ENCODE measurements around the gene C6orf58.

C6orf58 gene

DNA sequence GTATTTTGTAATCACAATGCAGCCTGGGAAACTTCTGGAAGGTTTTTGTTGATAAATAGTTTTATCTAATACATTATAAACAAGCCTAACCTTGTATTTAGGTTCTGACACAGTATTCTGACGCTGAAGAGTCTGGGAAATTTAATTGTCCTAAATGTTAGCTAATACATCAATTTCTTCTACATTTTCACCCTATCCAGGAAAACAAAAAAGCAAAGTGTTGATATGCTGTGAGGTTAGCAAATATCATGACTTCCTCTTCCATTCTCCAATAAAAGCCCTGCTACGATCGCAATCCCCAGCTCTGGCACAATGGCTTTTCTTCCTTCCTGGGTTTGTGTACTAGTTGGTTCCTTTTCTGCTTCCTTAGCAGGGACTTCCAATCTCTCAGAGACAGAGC lies at the start of gene C6orf58:
TSS of gene C6orf58 (plus strand) at position 301 of the 400 bp plus-strand sequence. CDS start at position 313, 12 bp downstream.
- DNase-seq (ENCODE audit: low read depth in 2 of 3, low spot score in 2 of 3), result no peak

DNA sequence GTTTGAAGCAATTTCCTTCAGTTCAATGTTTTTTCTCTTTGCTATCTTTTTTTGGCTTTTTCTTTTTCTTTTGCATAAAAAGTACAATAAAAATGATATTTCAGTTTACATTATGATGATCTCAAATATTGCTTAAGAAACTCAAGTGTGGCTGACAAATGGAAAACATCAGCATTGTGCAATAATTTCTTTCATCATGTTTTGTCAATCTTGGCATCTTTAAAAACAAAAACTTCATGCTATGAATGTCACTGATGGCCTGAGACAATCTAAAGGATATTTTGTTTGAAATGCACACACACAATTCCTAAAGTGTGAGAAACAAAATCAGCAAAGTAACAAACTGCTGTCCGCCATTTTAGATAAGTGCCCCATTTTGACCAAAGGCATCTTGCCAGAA lies 44.0 kb upstream of the C6orf58 start:
- DNase-seq (ENCODE audit: low read depth in 2 of 3, low spot score in 2 of 3), result no peak

DNA sequence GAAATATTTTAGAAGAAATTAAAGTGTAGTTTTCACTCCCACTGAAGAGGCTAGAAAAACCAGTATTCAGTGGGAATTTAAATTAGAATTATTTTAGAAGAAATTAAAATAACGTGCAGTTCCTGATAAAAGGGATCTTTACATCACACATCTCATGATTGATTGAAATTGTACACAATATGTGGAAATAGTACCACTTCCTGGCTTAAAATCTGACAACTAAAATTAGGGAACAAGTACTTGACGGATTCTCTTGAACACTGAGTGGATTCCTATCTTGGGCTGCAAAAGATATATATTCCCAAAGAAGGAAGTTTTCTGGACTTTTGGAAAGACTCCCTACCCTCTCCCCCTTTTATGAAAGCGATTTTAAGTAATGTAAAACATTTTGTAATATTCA lies 43.2 kb upstream of the C6orf58 start:
- no peak for DNase-seq (ENCODE audit: low read depth in 2 of 3, low spot score in 2 of 3)

DNA sequence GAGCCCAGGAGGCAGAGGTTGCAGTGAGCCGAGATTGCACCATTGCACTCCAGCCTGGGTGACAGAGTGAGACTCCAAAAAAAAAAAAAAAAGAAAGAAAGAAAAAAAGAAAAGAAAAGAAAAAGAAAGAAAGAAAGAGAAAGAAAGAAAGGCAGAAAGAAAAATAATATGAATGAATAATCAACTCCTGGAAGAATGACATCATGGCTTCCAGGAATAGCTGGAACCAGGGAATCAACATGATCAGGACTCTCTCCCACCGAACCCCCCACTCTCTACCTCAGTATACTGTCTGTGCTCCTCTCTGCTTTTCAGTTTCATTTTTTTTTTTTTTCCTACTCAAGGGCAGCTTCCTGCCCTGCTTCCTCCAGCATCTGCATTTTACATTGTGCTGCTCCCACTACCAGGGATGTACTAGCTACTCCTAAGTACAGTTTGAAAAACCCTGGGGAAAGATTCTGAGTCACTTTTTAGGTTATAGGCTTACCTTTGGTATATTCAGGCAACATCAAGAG lies 38.2 kb upstream of the C6orf58 start:
- no peak for DNase-seq (ENCODE audit: low read depth in 2 of 3, low spot score in 2 of 3)

DNA sequence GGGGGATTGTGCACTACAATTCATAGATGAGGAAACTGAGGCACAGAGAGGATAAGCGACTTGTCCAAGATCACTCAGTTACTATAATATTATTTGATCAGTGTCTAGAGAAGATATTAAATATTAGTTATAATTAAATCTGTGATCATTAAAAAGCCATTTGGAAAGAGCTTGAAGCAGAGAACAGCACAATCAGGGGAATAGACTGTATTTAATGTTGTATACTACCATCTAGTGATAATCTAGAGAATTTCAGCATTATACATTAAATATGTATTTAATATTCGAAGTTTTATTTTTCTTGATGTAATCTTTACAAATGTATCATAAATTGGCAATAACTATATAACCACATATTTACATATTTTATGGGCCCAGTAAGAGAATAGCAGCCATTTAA lies 37.7 kb upstream of the C6orf58 start:
- no peak for DNase-seq (ENCODE audit: low read depth in 2 of 3, low spot score in 2 of 3)

DNA sequence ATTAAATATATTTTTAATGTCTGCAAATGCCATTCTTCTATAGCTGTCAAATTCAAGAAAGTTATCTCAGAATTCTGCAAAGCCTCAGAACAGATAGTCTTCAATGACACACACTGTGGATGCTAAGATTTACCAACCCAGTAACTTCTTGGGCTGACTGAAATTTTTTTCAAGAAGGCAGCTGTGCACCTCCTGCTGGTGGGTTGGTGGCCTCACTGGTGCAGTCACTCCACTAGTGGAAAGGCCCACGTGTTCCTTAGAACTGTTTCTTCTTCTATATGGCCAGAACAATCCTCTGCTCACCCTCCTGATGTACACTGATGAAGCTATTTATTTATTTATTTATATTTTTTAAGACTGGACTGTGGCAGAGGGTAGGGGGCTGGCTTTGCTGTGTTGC lies 29.8 kb upstream of the C6orf58 start:
- DNase-seq (ENCODE audit: low read depth in 2 of 3, low spot score in 2 of 3), result no peak

DNA sequence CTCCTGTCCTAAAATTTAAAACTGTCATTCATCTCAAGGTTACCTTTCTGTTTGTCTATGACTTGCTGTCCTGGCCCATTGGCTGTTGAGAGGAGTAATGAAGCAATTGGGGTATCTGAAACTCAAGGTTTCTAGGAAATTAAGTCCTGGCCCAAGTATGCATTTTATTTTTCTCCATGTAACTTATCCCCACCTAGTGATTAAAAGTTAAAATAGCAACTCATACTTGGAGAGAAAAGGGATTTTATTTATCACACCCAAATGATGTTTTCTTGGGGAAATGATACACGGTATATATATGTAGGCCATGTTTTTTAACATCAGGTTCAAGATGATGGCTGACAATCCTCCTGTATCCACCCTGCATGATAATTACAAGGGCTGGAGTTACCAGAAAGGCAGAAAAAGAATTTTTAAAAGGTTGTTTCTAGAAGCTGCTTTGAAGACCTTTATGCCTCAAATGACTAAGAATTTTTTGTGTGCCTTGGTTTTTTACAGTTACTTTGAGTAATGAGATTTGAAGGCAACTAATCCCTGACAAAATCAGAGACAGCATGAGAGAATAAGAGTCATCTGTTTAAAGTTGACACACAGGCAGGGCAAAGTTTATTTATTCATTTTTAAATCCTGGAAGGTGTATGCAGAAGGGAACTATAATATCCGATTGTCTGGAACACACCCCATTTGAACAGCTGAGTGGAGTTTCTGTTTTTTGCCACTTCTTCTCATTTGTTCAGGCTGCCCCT lies 28.9 kb upstream of the C6orf58 start:
- DNase-seq (ENCODE audit: low read depth in 2 of 3, low spot score in 2 of 3), result no peak

DNA sequence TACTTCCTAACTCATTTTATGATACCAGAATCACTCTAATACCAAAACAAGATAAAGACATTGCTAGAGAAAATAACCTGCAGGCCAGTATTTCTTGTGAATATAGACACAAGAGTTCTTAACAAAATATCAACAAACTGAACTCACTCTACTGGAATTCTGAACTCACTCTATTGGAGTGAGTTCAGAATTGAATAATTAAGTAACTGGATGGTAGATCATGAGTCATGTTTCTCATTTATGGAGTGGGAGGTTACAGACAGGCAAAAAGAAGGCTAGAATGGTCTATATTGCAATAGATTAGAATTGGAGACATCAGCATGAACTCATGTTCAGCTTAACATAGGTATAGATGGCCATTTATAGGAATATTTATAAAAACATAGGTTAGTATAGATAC lies 26.6 kb upstream of the C6orf58 start:
- DNase-seq (ENCODE audit: low read depth in 2 of 3, low spot score in 2 of 3), result no peak

DNA sequence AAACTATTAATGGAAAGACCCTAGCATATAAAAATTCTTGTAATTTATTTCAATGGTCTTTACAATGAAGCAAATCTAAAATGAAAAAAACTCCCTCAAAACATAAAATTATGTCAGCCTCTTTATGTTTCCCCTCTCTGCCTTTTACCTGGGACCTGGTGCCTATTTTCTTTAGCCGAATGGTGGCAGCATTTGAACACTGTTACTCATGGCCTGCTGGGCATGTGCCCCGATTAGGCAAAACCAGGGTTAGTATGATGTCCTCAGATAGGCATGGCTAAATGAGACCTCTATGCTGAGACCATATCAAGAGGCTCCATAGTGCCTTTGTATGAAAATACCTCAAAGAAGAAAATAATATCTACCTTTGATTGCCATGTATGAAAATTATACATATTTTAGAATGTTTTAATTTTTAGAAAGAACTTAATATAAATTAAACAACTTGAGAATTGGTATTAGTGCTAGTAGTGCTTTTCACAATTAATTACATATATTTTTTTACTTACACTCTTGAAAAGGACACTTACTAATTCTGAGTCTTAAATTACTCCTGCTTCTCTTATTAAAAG lies 22.5 kb upstream of the C6orf58 start:
- no peak for DNase-seq (ENCODE audit: low read depth in 2 of 3, low spot score in 2 of 3)

DNA sequence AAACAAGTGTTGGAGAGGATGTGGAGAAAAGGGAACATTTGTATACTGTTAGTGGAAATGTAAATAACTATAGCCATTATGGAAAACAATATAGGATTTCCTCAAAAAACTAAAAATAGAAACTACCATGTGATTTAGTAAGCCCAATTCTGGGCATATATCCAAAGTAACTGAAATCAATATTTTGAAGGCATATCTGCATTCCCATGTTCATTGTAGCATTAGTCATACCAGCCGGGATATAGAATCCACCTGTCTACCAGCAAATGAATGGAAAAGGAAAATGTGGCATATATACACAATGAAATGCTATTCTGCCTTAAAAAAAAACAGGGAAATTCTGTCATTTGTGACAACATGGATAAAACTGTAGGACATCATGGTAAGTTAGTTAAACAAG lies 15.3 kb upstream of the C6orf58 start:
- DNase-seq (ENCODE audit: low read depth in 2 of 3, low spot score in 2 of 3), result no peak

DNA sequence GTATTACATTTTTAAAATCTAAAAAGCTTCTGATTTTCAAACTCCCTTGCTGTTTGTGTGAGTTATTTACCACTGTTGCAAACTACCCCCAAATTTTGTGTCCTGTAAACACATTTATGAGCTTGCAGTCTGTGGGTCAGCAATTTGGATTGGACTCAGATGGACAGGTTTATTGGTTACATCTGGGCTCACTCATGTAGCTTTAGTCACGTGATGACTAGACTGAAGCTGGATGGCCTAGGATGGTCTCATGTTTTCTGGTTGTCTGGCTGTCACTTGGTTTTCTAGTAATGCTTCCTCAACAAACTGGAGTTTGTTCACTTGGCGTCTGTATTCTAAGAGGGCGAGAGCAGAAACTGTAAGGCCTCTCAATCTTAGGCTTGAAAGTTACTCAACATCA lies 12.2 kb upstream of the C6orf58 start:
- DNase-seq (ENCODE audit: low read depth in 2 of 3, low spot score in 2 of 3), result no peak

DNA sequence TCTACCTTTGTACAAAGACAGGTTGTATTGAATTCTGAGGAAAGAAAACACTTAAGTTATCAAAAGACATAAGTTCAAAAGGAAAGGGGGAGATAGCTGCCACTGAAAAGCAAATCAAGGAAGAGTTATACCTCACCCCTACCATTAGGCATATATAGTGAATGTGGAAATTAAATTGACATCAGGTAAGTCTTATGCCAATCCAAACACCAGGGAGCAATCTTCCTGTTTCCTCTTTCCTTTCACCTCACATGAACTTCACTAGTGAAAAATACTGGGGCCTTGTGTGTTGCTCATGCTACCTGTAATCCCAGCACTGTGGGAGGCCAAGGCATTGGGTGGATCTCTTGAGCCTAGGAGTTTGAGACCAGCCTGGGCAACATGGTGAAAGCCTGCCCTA lies 10.9 kb upstream of the C6orf58 start:
- no peak for DNase-seq (ENCODE audit: low read depth in 2 of 3, low spot score in 2 of 3)

DNA sequence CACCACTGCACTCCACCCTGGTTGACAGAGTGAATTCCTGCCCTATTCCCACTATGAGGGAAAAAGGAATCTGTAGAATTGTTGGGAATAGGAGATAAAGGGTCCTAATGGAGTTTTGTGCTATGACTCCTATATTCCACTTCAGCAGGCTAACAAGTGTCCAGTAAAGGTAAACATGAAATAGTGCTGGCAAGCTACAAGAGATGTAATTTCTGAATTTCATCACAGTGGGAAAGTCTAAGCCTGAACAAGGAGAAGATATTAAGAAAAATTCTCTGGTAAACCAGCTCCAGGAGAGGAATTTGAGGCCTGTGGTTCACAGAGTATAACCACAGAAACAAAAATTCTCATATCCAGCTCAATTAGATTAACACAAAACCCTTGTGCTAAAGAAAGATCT lies 10.3 kb upstream of the C6orf58 start:
- DNase-seq (ENCODE audit: low read depth in 2 of 3, low spot score in 2 of 3), result no peak

DNA sequence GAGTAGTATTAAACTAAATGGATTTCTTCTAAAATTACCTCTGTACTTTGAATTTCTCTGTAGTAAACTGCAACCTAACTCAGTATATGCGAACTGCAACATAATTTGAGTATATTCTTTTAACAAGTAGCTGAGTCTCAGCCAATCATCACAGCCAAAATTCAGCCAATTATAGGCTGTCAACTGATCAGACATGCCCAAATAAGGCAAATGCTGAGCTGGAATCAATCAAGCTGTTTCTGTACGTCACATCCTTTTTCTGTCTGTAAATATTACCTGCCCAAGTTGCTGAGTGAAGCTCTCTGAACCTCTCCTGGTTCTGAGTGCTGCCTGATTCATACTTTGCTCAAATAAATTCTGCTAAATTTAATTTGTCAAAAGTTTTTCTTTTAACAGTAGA lies 9.5 kb upstream of the C6orf58 start:
- no peak for DNase-seq (ENCODE audit: low read depth in 2 of 3, low spot score in 2 of 3)

DNA sequence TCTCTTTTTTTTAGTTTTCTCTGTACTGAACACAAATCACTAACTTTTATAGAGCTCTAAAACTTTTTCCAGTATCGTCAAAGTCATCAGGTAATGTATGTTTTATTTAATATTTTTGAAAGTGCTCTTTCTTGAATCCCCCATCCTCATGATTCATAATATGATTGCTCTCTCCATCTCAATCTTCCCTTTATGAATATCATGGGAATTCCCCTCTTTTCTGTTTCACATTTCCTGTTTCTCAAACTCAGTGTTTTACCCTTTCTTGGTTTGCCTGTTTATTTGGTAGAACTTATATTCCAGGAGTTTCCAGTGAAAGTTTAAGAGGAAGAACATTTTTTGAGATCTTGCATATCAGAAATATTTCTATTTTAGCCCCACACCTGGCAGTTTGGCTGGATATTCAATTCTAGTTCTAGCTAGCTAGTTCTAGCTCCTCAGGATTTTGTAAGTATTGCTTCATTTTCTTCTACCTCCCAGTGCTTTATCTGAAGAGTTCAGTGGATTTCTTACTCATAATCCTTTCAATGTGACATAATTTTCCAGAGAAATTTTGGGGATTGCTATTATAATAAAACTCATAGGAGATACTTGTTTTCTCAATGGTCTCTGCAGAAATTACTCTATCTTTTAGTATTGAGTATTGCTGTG lies 6.1 kb upstream of the C6orf58 start:
- no peak for DNase-seq (ENCODE audit: low read depth in 2 of 3, low spot score in 2 of 3)

DNA sequence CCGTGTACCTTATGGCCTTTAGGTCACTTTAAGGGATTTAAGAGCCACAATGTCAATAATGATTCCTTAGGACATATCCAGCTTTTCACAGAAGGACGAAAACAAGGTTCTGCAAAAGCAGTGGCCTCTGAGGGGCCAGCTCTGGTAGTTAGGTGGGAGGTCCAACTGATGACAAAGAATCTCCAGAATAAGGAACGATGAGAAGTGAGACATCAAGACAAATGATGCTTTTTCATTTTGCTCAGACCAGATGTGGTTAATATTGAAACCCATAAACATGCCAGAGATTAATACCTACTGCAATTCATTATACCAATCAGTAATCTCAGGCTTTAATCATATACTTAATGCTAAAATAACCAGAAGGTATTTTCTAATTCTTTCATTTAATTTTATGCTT lies 1.9 kb downstream of the C6orf58 start:
- no peak for DNase-seq (ENCODE audit: low read depth in 2 of 3, low spot score in 2 of 3)

DNA sequence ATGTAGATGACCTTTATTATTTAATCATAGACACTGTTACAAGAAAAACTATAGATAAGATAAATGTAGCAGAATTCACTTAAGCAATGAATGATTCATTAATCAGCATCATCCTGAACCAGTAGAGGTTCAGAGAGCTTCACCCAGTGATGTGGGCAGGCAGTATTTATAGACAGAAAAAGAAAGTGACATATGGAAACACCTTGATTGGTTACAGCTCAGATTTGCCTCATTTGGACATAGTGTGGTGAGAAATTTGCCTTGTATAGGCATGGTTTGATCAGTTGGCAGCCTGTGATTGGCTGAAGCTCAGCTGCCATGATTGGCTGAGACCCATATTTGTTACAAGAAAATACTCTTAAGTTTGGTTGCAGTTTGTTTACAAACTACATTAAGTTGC lies 4.6 kb downstream of the C6orf58 start:
- DNase-seq (ENCODE audit: low read depth in 2 of 3, low spot score in 2 of 3), result no peak

DNA sequence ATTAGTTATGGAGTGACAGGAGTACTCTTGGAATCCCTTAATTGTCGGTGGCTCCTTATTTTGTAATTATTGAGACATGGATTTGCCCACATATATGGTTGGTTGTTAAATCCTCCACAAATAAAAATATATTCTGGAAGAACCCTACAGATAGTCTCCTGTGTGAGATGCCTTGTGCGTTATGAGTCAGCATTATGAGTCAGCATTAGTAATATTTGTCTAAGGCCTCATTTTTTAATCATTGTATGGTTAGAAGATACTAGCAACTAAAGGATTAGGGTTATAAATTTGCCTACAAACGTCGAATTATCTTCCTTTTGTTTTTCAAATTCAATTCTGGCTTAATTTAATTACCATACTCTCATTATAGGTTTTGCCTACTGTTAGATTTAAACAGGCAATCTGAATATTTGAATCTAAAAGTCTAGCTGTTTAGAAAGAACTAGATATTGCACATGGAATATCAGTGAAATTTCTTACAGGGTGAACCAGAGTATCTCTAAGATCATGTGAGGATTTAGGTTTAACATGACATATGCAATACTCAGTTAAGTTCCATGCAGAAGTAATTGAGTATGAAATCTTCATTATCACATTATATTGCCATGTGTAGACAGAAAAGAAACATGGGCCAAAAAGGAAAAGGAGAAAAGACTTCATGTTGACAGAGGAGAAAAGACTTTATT lies 5.9 kb downstream of the C6orf58 start:
- no peak for DNase-seq (ENCODE audit: low read depth in 2 of 3, low spot score in 2 of 3)

DNA sequence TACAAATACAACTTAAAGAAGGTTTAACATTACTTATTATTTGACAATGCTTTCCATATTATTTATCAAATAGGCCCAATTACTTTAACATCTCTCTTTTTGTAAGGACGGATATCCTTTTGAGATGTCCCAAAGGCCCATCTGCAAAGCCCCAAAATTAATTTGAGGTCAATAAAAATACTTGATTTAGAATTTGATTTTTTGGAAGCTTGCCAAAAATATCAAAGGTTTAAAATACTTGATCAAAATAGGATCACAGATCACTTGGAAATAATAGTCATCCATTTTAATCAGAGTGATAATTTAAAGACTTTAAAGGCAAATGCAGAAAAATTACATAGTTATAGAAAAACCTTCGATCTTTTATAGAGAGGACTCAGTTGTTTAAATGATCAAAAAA lies 8.1 kb downstream of the C6orf58 start:
- no peak for DNase-seq (ENCODE audit: low read depth in 2 of 3, low spot score in 2 of 3)

DNA sequence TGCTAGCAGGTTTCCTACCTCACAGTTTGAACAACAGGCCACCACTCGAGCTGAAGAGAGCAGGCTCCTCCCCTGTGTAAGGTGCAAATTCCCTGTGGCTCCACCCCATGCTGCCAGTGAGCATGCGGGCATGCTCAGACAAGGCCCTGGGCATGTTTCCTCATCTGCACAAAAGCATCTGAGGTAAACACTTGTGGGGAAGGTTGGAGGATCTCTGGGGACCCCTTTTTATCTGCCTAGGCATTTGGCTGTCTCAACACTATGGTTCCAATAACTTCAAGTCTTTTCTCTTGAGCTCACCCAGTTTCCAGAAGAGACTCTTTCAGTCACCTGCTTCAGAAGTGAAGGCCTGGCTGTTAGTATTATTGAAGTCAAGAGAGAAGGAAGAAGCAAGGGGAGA lies 9.4 kb downstream of the C6orf58 start:
- DNase-seq (ENCODE audit: low read depth in 2 of 3, low spot score in 2 of 3), result no peak

DNA sequence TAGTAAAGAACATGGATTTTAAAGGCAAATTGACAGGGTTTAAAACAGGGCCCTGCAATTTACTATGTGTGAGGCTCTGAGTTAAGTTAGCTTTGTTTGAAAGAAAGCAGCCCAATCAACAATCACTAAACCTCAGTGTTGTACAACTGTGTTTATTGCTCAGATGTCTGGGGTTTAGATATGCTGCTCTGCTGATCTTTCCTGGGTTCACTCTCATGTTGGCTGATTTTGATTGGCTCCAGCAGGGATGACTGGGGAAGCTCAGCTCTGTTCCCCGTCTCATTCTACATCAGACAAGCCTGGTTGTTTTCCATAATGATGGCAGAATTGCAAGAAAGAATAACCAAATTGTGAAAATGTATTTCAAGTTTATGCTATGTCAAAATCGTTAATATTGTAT lies 10.9 kb downstream of the C6orf58 start:
- DNase-seq (ENCODE audit: low read depth in 2 of 3, low spot score in 2 of 3), result no peak

DNA sequence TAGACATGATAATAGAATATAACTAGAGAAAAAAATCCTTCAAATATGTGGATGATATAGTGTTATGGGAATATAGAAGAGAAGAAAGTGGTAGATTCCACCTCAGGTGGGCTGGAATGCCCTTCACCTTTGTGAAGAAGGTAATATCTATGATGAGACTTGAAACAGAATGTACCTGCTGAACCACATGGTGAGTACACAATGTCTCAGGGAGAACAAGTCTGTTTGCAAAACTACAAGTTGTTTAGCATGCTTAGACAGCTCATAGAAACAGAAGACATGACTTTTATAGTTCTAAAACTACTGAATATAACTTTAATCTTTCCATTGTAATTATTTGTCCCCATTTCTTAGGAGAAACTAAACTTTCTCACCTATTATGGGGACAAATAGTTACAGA lies 12.2 kb downstream of the C6orf58 start:
- DNase-seq (ENCODE audit: low read depth in 2 of 3, low spot score in 2 of 3), result no peak
